DMS153 treated with DMSO at 0.1 percent for 48 hours (cell line): ENCODE results near the gene ANKS1A.
A peak's percentile ranks its signal among the peaks of the same experiment; 100 is the strongest.

Experiments used
- DNase-seq: peaks from one replicate; lab custom pipeline; 2025; ENCODE audit not compliant: unreplicated experiment; lab: John Stamatoyannopoulos, UW

The ANKS1A gene

DNA sequence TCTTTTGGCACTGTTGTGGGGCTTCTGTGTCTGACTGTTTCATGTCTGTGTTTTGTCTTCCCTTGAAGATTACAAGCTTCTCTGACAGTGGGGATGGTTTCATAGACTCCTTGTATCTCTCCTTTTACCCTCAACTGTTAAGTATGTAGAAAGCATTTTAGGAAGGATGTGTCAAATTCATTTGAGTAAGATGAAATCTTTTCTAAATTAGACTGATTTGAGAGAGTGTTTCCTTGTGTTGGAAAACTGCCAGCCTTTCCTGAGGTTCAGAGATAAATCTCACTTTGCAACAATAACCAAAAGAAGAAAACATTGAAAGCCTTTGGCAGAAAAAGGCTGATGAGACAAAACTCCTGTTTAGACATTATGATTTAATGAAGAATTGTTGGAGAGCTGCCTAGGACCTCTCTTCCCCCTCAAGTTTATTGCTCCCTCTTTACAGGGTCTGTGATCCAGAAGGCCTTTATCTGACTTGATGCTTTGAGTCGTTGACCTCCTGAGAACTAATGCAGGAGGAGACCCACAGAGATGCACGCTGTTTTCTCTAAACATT, 68.3 kb downstream of the ANKS1A start:
- no peak for DNase-seq

GRCh38 chr6:34958734-34959133, 69.7 kb downstream of the ANKS1A start:
- no peak for DNase-seq

DNA sequence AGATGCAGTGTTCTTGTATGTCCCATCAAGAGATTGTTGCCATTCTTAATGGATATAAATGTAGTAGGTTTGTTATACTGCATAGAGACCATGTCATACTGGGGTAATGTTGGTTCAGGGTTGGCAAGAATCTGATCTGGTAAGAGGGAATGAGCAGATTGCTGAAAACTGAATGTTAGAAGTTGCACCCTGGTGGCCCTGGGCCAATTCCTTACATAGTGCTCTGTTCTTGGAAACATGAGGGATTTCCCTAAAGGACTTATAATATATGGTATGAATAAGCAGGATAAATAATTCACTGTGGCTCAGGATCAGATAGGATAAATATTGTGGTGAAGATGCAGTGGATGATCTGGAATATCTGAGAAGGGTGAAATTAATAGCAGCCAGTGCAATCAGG, 70.2 kb downstream of the ANKS1A start:
- no peak for DNase-seq

DNA sequence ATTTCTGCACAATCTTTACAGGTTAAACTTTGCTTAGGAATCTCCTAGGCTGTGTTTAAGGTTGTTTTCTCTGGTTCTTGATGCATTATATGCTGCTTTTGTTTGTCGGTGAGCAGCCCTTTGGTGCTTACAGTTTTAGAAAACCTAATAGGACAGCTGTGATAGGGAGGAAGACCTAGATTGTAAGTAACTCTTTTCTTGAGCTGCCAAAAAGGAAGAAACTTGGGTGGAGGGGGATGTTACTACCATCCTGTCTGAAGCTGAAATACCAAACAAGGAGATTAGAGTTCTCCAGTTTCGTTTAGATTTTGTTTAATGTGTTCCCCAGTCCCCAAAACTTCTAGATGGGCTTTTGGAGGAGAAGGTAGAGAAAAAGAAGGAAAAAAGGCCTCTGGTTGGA, 72.0 kb downstream of the ANKS1A start:
- no peak for DNase-seq

GRCh38 chr6:34961574-34961973, 72.5 kb downstream of the ANKS1A start:
- no peak for DNase-seq

GRCh38 chr6:34964564-34964963, 75.5 kb downstream of the ANKS1A start:
- no peak for DNase-seq

DNA sequence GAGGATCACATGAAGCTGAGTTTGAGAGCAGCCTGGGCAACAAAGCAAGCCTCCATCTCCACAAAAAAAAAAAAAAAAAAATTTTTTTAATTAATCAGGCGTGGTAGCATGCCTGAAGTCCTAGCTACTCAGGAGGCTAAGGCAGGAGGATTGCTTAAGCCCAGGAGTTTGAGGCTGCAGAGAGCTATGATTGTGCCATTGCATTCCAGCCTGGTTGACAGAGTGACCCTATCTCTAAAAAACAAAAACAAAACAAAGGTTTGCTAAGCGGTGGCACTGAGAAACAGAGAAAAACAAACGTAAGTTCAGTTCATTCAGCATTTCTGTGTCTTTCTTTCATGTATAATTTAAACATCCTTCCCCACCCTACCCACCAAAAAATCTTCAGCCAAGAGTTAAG, 78.4 kb downstream of the ANKS1A start:
- no peak for DNase-seq

GRCh38 chr6:34969662-34970265, 80.7 kb downstream of the ANKS1A start:
- DNase-seq = no peak

DNA sequence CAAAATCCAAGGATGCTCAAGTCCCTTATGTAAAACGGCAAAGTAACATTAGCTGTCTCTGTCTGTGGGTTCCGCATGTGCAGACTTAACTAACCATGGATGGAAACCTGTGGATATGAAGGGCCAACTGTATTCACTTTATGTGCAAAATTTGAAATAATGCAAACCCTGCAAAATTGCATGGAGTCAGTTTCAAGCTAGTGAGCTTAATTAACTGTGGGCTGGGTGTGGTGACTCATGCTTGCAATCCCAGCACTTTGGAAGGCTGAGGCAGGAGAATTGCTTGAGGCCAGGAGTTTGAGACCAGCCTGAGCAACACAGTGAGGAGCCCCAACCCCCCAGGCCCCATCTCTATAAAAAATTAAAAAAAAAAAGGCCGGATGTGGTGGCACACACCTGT, 81.4 kb downstream of the ANKS1A start:
- no peak for DNase-seq

- DNase-seq = no peak
These were observed 81.9 kb downstream of the ANKS1A start for GRCh38 chr6:34970957-34971356.

DNA sequence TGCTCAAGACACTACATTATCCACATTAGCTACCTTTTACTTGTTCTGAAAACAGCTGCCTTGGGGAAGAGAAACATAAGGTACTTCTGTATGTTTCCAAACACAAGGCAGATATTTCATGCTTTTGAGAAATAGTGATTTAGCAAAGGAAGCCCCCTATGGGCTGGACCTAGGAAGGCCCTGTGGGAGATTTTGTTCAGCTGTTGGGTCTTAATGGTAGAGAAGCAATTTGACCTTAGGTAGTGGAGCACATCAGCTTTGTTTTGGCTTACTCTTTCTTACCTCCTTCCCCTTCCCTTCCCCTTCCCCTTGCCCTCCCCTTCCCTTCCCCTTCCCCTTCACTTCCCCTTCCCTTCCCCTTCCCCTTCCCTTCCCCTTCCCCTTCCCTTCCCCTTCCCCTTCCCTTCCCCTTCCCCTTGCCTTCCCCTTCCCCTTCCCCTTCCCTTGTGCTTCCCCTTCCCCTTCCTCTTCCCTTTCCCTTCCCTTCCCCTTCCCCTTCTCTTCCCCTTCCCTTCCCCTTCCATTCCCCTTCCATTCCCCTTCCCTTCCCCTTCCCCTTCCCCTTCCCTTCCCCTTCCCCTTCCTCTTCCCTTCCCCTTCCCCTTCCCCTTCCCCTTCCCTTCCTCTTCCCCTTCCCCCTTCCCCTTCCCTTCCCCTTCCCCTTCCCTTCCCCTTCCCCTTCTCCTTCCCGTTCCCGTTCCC, 84.6 kb downstream of the ANKS1A start:
- DNase-seq = no peak

DNA sequence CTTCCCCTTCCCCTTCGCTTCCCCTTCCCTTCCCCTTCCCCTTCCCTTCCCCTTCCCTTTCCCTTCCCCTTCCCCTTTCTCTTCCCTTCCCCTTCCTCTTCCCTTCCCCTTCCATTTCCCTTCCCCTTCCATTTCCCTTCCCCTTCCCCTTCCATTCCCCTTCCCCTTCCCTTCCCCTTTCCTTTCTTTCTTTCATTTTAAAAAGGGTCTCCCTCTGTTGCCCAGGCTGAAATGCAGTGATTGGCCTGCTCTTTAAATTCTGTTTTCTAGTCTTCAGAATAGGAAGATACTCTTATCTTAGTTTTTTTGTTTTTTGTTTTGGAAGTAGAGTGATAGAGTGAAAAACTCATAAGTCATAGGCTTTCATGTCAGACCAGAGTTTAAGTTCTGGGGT, 85.2 kb downstream of the ANKS1A start:
- DNase-seq = no peak

DNA sequence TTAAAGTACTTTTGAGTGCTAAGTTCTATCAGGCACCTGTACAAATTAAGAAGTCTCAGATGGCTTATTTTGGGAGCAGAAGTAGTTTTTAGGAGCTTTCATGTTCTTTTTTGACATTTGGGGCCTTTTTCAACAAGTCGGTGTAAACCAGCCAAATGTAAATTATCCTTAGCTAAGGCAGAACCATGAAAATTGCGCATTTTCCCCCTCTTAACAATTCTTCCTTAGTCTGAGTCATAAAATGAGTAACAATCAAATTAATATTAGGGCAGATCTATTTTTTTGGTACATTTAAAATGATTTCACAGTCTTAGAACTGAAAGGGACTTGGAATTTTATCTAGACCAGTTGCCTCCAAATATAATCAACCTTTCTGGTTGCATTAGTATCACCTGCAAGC, 87.2 kb downstream of the ANKS1A start:
- DNase-seq = no peak

DNA sequence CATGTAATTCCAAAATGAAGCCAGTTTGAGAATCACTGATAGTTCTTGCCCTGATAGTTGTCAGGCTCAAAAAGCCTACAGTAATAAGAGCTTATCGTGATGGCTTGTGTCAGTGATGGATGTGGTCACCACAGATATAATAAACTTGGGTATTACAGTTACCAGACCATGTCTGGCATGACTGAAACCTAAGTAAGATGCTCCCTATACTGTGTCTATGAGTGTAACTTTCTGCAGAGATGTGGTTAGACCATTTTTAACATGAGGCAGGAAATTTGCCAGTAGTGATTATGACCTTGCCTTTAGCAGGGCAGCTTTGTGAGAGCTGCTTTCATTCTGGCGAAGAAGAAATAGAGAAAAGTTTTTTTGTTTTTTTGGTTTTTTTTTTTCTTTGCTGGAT, 90.2 kb downstream of the ANKS1A start:
- no peak for DNase-seq

GRCh38 chr6:34979994-34980393, 90.9 kb downstream of the ANKS1A start:
- DNase-seq = no peak

DNA sequence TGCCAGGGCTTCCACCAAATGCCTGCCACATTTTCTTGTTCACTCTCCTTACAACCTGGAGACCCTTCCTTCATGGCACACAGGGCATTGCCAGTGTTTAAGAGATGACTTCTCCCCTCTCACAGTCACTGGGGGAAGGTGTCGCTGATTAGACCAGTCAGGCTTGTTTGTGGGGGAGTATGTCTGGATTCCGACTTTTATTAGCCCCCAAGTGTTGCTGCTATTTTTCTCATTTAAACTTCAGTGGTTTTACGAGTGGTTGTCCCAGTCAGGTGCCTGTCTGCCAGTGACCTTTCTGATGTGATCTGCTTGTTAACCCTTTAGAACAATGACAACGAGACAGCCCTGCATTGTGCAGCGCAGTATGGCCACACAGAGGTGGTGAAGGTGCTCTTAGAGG, 92.3 kb downstream of the ANKS1A start:
- no peak for DNase-seq

GRCh38 chr6:34981951-34982350, 92.9 kb downstream of the ANKS1A start:
- DNase-seq = no peak

DNA sequence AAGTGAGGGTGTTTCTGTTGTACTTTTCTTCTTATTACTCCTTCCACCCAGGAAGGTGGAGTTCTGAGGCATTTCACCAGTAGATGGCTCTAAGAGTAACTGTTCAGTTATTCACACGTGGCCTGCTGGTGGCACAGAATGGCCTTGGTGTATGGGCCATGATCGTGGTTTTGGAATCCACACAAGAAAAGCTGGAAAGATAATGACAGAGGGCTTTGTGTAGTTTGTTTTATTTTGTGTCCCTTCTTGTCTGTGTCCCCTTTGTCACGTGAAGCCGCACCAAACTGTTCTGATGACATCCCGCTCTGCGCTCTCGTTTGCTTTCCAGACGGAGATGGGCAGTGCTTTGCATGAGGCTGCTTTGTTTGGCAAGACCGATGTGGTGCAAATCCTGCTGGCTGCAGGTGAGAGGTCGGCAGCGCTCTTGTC, 93.4 kb downstream of the ANKS1A start:
- no peak for DNase-seq

DNA sequence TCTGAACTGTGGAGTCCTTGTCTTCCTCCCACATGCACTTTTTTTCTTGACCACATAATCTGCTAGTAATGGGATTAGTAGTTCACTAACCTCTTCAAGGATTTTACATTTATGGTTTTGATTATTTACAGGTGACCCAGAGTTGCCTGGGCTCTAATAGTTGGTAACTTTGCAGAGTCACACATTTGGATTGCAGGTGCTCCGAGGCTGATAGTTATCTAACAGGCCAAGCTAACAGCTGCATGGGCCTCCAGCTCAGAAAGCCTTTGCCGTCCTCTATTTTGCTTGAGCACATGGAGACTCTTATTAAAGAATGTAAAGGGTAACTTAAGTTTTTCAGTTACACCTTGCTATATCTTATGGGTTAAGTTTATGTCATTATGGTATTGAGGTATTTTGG, 95.4 kb downstream of the ANKS1A start:
- no peak for DNase-seq

GRCh38 chr6:34985236-34985635, 96.2 kb downstream of the ANKS1A start:
- no peak for DNase-seq

DNA sequence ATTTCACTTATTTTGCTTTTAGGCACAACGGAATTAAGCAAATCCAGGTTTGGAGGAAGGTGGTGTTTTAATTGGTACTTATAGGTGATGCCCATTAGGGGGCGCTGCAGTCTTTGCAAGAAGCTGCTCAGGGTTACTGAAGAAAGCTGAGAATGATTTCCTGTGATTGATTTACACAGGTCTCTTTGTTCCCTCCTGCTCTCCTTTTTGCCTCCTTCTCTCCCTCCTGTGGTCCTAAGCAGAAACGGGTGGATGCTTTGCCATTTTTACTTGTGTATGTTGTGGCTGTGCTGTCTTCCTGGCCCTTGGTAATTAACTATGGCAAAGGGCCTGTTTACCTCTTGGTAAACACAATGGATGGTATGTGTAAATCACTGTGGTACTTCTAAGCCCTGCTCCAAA, 97.8 kb downstream of the ANKS1A start:
- DNase-seq = peak; percentile 85

DNA sequence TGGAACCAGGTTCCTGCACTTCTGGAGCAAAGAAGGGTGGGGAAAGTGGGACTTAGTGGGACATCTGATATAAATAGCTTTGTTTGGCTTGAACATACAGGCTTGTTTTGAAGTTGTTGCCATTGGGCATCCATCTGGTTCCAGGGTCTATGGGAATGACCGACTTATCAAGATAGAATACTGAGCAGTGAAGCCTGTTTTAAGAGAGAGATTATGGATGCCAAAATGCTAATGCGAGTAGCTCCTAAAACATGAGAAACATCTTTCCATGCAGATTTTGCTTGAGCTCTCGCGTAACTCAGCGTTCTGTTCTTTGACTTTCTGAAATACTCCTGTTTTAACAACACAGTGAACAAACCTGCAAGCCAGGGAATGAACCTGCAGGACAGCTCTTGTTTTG, 98.5 kb downstream of the ANKS1A start:
- DNase-seq = no peak
